ENCODE results near the gene IDH2. TPM values are rescaled to one million over a fixed set of nuclear protein-coding genes. Genes with fewer than 3 reads are reported as not detected.

The IDH2 gene
- total and polyA plus RNA-seq, 2 of the 13 experiments (the other 11 are each of a cell fraction or from before 2014, with no cell fraction given), result 121 to 145 TPM

DNA sequence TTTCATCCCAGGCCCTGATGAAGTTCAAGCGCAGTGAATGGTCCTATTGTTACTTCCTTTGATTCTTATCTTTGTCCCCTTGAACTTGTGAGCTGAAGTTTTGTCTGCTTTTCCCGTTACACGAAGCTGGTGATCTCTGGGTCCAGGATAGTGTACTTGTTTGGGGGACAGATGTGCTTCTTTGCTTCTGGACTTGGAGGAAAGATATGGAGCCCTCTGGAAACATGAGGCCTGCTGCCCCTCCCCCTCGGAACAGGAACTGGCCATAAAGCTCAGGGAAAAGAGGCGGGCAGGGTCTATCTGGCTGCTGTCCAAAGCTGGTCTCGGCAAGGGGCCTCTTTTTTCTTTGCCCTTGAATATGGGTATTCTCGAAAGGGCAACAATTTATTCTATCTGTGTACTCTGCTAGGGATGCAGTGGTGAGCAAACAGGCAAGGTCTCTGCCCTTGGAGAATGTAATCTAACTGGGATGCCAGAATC, 47.6 kb downstream of the IDH2 start (continued):
- TF ChIP-seq FOXP1 (IDR thresholded peaks at IDR 0.05) (no peak), FOXP1 (CRISPR knock-in tag; IDR thresholded peaks at IDR 0.05) (peak; percentile 27), SMAD1 (CRISPR knock-in tag; IDR thresholded peaks at IDR 0.05; ENCODE audit: borderline replicate concordance, low read depth) (no peak; the same call in 1 of the 2 replicates), NCOA1 (CRISPR knock-in tag; IDR thresholded peaks at IDR 0.05) (no peak), PBX3 (CRISPR knock-in tag; IDR thresholded peaks at IDR 0.05; ENCODE audit: borderline replicate concordance) (no peak), SIX4 (CRISPR knock-in tag; IDR thresholded peaks at IDR 0.05) (no peak; the same call in 1 of the 2 replicates), TFDP2 (CRISPR knock-in tag; IDR thresholded peaks at IDR 0.05) (0 out of 2 replicates have a peak, but pooled peaks have one; percentile 27), LRRFIP1 (CRISPR knock-in tag; conservative IDR thresholded peaks at IDR 0.05) (no peak), ARNTL (CRISPR knock-in tag; IDR thresholded peaks at IDR 0.05) (no peak; the same call in 1 of the 2 replicates), MIXL1 (CRISPR knock-in tag; IDR thresholded peaks at IDR 0.05) (no peak), SRSF4 (IDR thresholded peaks at IDR 0.05; ENCODE audit: low read depth, low read length, poor library complexity, severe bottlenecking) (no peak), ZBTB43 (CRISPR knock-in tag; conservative IDR thresholded peaks at IDR 0.05) (0 out of 2 replicates have a peak, but pooled peaks have one; percentile 28), POGZ (CRISPR knock-in tag; IDR thresholded peaks at IDR 0.05) (0 out of 2 replicates have a peak, but pooled peaks have one; percentile 29), GATAD2A (CRISPR knock-in tag; IDR thresholded peaks at IDR 0.05) (peak; percentile 77), SPEN (CRISPR knock-in tag; IDR thresholded peaks at IDR 0.05; ENCODE audit: low read depth) (0 out of 2 replicates have a peak, but pooled peaks have one; percentile 28), HBP1 (CRISPR knock-in tag; IDR thresholded peaks at IDR 0.05; ENCODE audit: low read depth) (no peak), MIER3 (CRISPR knock-in tag; IDR thresholded peaks at IDR 0.05; ENCODE audit: borderline replicate concordance) (no peak)
- TF ChIP-seq, protein P1, sequence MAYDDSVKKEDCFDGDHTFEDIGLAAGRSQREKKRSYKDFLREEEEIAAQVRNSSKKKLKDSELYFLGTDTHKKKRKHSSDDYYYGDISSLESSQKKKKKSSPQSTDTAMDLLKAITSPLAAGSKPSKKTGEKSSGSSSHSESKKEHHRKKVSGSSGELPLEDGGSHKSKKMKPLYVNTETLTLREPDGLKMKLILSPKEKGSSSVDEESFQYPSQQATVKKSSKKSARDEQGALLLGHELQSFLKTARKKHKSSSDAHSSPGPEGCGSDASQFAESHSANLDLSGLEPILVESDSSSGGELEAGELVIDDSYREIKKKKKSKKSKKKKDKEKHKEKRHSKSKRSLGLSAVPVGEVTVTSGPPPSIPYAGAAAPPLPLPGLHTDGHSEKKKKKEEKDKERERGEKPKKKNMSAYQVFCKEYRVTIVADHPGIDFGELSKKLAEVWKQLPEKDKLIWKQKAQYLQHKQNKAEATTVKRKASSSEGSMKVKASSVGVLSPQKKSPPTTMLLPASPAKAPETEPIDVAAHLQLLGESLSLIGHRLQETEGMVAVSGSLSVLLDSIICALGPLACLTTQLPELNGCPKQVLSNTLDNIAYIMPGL (CRISPR knock-in tag; IDR thresholded peaks at IDR 0.05; ENCODE audit: borderline replicate concordance in 1 of 2, low read depth in 1 of 2), result peak in 1 of 2 experiments; percentile 34; a peak in 1 of 4 replicates
